ENCODE results near the gene TRPC4AP.

GRCh38 chr20:35013421-35014411 is 78.9 kb downstream of the TRPC4AP start:
- TF ChIP-seq CTCF (conservative IDR thresholded peaks at IDR 0.05; ENCODE audit: low read length) (no peak), EZH2phosphoT487 (IDR thresholded peaks at IDR 0.05; ENCODE audit: borderline replicate concordance) (no peak)

All from Loucy (cell line).